Type B pancreatic cell (in vitro differentiated cells): ENCODE results near the gene TPM4. TPM values are rescaled to one million over a fixed set of nuclear protein-coding genes. Genes with fewer than 3 reads are reported as not detected.
"Not testable (repeated sequence)": the region's sequence is repeated elsewhere in the genome, so short reads cannot be mapped to it uniquely, and the experiment has no call there.

Source experiments
- DNase-seq: peaks from one replicate; pipeline ENCODE4 v3.0.0; 2021; ENCODE audit warnings: mixed read lengths; ENCODE audit not compliant: unreplicated experiment; ENCODE audit errors: extremely low spot score
- H3K27ac Mint-ChIP-seq: 2 replicates; pipeline ENCODE4 v1.8.0; 2021; ENCODE audit warnings: mild to moderate bottlenecking, mixed read lengths
- H3K27me3 Mint-ChIP-seq: 2 replicates; pipeline ENCODE4 v1.8.0; 2021; ENCODE audit warnings: mixed read lengths
- H3K36me3 Mint-ChIP-seq: 2 replicates; pipeline ENCODE4 v1.8.0; 2021; ENCODE audit warnings: mixed read lengths
- H3K4me1 Mint-ChIP-seq: one replicate; pipeline ENCODE4 v1.8.0; 2021; ENCODE audit warnings: mixed read lengths; ENCODE audit not compliant: unreplicated experiment
- H3K4me3 Mint-ChIP-seq: 2 replicates; pipeline ENCODE4 v1.8.0; 2021; ENCODE audit warnings: mild to moderate bottlenecking, mixed read lengths
- H3K9me3 Mint-ChIP-seq: 2 replicates; pipeline ENCODE4 v1.8.0; 2021; ENCODE audit warnings: mixed read lengths
- CTCF ChIP-seq: fragments of 200-600 bp; sonication (generic); conservative IDR thresholded peaks from 2 replicates; pipeline ENCODE4 v1.5.0; 2021; ENCODE audit warnings: antibody characterized with exemption, mild to moderate bottlenecking
- total RNA-seq: library from RNA; stranded (reverse); gene quantifications from 2 replicates; pipeline ENCODE4 v1.2.1, GENCODE V29; 2021; ENCODE audit warnings: low replicate concordance

Gene TPM4
- total RNA-seq, 1 donor from 2014 or later: 425 TPM

DNA sequence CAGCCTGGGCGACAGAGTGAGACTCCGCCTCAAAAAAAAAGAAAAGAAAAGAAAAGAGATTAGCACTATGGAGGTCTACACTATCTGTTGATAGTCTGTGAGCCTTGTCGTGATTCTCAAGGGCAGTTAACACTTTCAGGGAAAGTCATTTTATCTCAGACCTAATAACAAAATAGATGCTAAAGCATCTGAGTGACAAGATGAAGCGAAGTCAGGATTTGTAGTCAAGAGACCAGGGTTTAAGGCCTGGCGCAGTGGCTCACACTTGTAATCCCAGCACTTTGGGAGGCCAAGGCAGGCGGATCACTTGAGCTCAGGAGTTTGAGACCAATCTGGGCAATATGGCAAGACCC lies 22.1 kb downstream of the TPM4 start:
- H3K4me3 Mint-ChIP-seq: peak overlapping the region; percentile 72
- H3K9me3 Mint-ChIP-seq: no peaks in the 10 kb centered on the region
- H3K27me3 Mint-ChIP-seq: no peaks in the 10 kb centered on the region
- peaks cover 50% of the 10 kb centered on the region for H3K36me3 Mint-ChIP-seq
- H3K4me1 Mint-ChIP-seq: peaks cover 11% of the 10 kb centered on the region
- no peak for TF ChIP-seq CTCF
- H3K27ac Mint-ChIP-seq: peak overlapping the region; percentile 93
- no peak for DNase-seq

GRCh38 chr19:16098821-16099220 lies 22.5 kb downstream of the TPM4 start:
- Mint-ChIP-seq H3K9me3 (no peaks in the 10 kb centered on the region), H3K4me3 (no peak overlapping the region), H3K27ac (no peak overlapping the region)

GRCh38 chr19:16099314-16099965 lies 23.1 kb downstream of the TPM4 start:
- not testable (repeated sequence) for H3K9me3 Mint-ChIP-seq, H3K27me3 Mint-ChIP-seq, DNase-seq
- H3K27ac Mint-ChIP-seq: peak overlapping the region; percentile 75
- H3K4me1 Mint-ChIP-seq: peaks cover 11% of the 10 kb centered on the region
- peaks cover 45% of the 10 kb centered on the region for H3K36me3 Mint-ChIP-seq
- H3K4me3 Mint-ChIP-seq: peak overlapping the region; percentile 51

More at GRCh38 chr19:16098821-16099220, 22.5 kb downstream of the TPM4 start:
- no peak for DNase-seq
- peaks cover 11% of the 10 kb centered on the region for H3K4me1 Mint-ChIP-seq
- H3K27me3 Mint-ChIP-seq: no peaks in the 10 kb centered on the region
- peaks cover 46% of the 10 kb centered on the region for H3K36me3 Mint-ChIP-seq
- TF ChIP-seq CTCF: no peak

- DNase-seq: no peak
- Mint-ChIP-seq H3K27me3 (no peaks in the 10 kb centered on the region), H3K4me3 (no peak overlapping the region), H3K4me1 (peaks cover 11% of the 10 kb centered on the region), H3K27ac (peak overlapping the region; percentile 11), H3K9me3 (no peaks in the 10 kb centered on the region), H3K36me3 (peaks cover 38% of the 10 kb centered on the region)
- TF ChIP-seq CTCF: no peak
These were observed 24.2 kb downstream of the TPM4 start for GRCh38 chr19:16100524-16100923.

GRCh38 chr19:16104722-16105121 lies 28.4 kb downstream of the TPM4 start:
- no peak overlapping the region for H3K4me3 Mint-ChIP-seq
- peaks cover 8% of the 10 kb centered on the region for H3K4me1 Mint-ChIP-seq
- no peak for DNase-seq
- H3K9me3 Mint-ChIP-seq: no peaks in the 10 kb centered on the region
- TF ChIP-seq CTCF: no peak
- peaks cover 18% of the 10 kb centered on the region for H3K36me3 Mint-ChIP-seq
- H3K27me3 Mint-ChIP-seq: no peaks in the 10 kb centered on the region
- peak overlapping the region; percentile 62 for H3K27ac Mint-ChIP-seq

GRCh38 chr19:16106121-16106520 lies 29.8 kb downstream of the TPM4 start:
- Mint-ChIP-seq H3K36me3 (peaks cover 13% of the 10 kb centered on the region), H3K4me1 (peaks cover 8% of the 10 kb centered on the region), H3K9me3 (no peaks in the 10 kb centered on the region), H3K4me3 (no peak overlapping the region), H3K27ac (peak overlapping the region; percentile 99), H3K27me3 (no peaks in the 10 kb centered on the region)
- no peak for TF ChIP-seq CTCF
- DNase-seq: no peak
